LNCAP (cell line): ENCODE results near the gene PARP1.

Source experiments
- TF ChIP-seq, protein P1 (sequence below): fragments of 450-650 bp; IDR thresholded peaks from 2 replicates; pipeline ENCODE4 v1.5.1; 2017; ENCODE audit warnings: mild to moderate bottlenecking

The PARP1 gene

DNA sequence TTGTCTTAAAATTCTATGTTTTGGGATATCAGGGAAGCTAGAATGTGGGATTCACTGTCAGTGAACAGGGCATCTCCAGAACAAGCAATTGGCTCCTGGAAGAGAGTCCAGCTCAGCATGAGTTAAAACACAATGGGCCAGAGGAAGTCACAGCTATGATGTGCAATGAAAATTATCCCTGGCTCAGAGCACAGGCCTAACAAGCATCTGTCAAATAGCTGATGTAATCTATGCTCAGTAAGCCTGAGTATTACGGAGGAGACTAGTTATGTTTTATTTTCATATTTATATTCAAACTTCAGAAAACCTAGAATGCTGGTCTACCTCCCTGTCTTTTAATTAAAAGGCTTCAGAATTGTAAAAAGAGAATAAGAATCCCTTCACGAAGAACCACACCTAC is 41.6 kb downstream of the PARP1 start:
- TF ChIP-seq, protein P1, sequence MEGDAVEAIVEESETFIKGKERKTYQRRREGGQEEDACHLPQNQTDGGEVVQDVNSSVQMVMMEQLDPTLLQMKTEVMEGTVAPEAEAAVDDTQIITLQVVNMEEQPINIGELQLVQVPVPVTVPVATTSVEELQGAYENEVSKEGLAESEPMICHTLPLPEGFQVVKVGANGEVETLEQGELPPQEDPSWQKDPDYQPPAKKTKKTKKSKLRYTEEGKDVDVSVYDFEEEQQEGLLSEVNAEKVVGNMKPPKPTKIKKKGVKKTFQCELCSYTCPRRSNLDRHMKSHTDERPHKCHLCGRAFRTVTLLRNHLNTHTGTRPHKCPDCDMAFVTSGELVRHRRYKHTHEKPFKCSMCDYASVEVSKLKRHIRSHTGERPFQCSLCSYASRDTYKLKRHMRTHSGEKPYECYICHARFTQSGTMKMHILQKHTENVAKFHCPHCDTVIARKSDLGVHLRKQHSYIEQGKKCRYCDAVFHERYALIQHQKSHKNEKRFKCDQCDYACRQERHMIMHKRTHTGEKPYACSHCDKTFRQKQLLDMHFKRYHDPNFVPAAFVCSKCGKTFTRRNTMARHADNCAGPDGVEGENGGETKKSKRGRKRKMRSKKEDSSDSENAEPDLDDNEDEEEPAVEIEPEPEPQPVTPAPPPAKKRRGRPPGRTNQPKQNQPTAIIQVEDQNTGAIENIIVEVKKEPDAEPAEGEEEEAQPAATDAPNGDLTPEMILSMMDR: no peak

DNA sequence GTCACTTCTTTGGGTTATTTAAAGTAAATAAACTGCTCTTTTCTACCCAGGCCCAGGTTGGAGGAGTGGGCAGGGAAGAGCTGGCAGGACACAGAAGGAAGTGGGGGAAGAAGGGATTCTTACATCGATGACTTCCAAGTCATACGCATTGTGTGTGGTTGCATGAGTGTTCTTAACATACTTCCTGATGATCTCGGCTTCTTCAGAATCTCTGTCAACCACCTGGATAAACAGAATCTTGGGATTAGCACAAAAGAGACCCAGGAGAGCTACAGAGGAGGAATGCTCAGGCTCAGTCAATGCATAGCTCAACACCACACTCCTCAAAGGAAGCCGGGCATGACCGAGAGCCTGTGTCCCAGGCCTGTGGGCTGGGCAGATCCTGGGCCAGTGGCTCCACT is 42.1 kb downstream of the PARP1 start:
- TF ChIP-seq, protein P1: no peak

DNA sequence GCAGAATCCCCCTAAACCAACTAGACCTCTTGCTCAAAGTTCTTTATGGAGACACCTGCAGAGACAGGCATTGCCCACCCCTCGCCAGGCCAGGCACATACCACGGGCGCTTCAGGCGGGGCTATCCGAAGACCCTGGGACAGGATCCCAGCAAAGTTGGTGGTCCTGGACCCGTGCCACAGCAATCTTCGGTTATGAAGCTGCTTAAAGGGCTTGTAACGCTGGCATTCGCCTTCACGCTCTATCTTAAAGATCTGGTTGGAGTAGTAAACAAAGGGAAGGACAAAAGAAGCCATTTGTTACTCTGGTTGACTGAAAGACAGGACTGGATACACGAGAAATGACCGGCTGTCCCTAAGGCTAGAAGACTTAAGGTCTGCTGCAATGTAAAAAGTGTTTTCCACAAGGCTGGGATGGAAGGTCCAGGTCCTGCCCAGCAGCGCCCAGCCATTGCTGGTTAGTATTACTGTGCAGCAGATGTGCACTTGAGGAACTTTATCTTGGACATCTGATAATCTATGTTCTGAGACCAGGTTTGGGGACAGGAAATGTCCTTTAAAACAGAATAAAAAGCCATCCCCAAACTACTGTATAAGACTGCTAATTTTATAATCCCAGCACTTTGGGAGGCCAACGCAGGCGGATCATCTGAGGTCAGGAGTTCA is 42.9 kb downstream of the PARP1 start:
- TF ChIP-seq, protein P1: no peak

DNA sequence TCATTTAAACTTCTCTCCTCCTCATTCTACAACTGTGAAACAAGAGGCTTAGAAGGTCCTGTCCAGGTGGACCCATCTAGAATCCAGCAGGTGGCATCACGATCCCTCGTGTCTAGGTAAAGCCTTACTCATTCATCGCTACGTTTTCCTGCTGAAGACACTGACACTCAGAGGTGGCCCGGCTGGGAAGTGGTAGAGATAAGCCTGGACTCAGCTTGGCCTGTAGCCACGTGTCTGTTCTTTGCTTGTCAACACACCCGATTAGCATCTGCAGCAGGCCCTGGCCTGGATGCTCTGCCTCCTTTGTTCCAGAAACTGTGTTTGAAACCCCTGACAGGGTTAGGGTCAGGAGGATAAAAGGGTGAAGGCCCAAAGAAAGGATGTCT is 43.4 kb downstream of the PARP1 start:
- TF ChIP-seq, protein P1: no peak

DNA sequence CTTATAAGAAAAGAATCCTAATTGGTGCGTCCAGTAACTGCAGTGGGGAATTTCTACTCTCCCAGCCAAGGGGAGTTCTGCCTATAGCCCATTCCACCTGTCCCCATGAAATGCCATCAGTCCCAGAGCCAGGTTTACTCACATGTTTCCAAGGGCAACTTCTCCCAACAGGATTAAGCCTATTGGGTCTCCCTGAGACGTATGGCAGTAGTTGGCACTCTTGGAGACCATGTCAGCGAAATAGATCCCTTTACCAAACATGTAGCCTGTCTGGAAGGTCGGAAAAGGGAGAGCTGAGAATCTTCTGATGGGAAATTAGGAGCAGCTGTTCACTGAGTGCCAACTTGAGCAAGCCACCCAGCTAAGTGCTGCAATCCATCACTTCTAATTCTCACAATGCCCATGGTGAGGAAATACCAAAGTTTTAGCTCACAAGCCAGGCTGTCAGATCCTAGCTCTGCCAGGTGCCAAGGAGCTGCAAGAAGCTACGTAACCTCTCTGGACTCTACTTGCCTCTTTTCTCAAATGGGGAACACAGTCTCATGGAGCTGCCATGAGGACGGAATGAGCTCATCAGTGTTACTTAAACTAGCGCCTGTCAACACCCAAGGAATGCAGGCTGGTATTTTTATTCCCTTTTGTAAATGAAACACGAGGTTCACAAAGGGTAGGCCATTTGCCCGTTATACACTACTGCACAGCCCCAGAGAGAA is 43.9 kb downstream of the PARP1 start:
- TF ChIP-seq, protein P1: no peak

DNA sequence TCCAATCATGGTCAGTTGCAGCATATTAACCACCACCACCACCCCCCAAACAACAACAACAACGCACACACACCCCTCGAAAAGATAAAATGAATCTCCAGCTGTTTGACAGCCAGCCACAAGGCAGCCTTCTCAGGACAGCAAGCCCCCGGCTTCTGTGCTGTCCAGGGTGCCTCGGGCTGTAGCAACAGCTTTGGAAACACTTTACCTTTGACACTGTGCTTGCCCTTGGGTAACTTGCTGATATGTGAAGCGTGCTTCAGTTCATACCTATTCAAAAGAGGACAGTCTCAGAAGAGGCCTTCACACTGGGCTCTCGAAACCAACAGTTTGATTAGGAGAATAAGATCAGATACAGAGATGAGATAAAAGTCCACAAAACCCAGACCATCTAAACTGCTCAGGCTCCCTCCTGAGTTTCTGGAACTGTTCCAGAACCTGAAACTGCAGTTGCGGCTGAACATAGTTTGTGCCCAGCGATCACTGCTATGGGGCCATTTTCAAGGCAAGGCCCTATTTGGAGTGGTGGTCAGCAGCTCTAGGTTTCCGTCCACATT is 44.9 kb downstream of the PARP1 start:
- TF ChIP-seq, protein P1: no peak

DNA sequence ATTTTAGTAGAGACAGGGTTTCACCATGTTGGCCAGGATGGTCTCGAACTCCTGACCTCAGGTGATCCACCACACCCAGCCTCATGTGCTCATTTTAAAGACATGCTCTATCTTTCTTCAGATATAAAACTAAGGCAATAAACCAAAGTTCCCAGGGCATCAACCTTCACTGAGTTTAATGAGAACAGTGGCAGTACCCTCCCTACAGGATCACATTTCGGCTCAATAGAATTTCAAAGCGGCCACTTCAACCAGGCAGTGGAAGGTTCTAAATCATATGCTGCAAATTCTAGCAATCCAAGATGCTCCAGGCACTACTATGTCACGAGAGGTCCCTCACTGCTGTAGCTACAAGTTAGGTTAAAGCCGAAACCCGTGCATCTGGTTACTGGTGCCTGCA is 45.5 kb downstream of the PARP1 start:
- TF ChIP-seq, protein P1: no peak
